ENCODE results near the gene SIAH2.

The SIAH2 gene

GRCh38 chr3:150744919-150745211, 18.1 kb downstream of the SIAH2 start:
- Histone ChIP-seq H3K4me2 (ENCODE audit: low read length) (no peak overlapping the region), H3K27me3 (ENCODE audit: control insufficient read depth, insufficient read depth, low read length) (no peaks in the 10 kb centered on the region), H3K36me3 (ENCODE audit: control insufficient read depth, insufficient read depth, low read length) (no peaks in the 10 kb centered on the region), H3K4me1 (peaks cover 19% of the 10 kb centered on the region), H2AFZ (no peak overlapping the region), H3K79me2 (peaks cover 31% of the 10 kb centered on the region), H3K9me3 (ENCODE audit: control insufficient read depth, low read length) (no peaks in the 10 kb centered on the region), H3K4me3 (ENCODE audit: low read depth, low read length) (no peak overlapping the region), H3K27ac (no peak overlapping the region), H3K9ac (no peak overlapping the region)
- no peak for TF ChIP-seq CTCF (IDR thresholded peaks at IDR 0.05)

- Histone ChIP-seq H3K9me3 (ENCODE audit: control insufficient read depth, low read length) (no peaks in the 10 kb centered on the region), H3K27ac (no peak overlapping the region), H2AFZ (no peak overlapping the region), H3K4me3 (ENCODE audit: low read depth, low read length) (no peak overlapping the region), H3K4me1 (peaks cover 19% of the 10 kb centered on the region), H3K27me3 (ENCODE audit: control insufficient read depth, insufficient read depth, low read length) (no peaks in the 10 kb centered on the region), H3K4me2 (ENCODE audit: low read length) (no peak overlapping the region), H3K79me2 (peaks cover 30% of the 10 kb centered on the region), H3K36me3 (ENCODE audit: control insufficient read depth, insufficient read depth, low read length) (no peaks in the 10 kb centered on the region), H3K9ac (no peak overlapping the region)
- TF ChIP-seq CTCF (IDR thresholded peaks at IDR 0.05) = no peak
These were observed 18.7 kb downstream of the SIAH2 start for GRCh38 chr3:150744041-150744918.

- peak overlapping the region; percentile 27 for H3K27ac ChIP-seq
- H3K27me3 ChIP-seq (ENCODE audit: control insufficient read depth, insufficient read depth, low read length) = no peaks in the 10 kb centered on the region
- no peak overlapping the region for H3K4me3 ChIP-seq (ENCODE audit: low read depth, low read length)
- H3K4me1 ChIP-seq = peaks cover 16% of the 10 kb centered on the region
- TF ChIP-seq CTCF (IDR thresholded peaks at IDR 0.05) = no peak
- peaks cover 23% of the 10 kb centered on the region for H3K79me2 ChIP-seq
- no peaks in the 10 kb centered on the region for H3K36me3 ChIP-seq (ENCODE audit: control insufficient read depth, insufficient read depth, low read length)
- no peak overlapping the region for H3K9ac ChIP-seq
- no peak overlapping the region for H3K4me2 ChIP-seq (ENCODE audit: low read length)
- no peak overlapping the region for H2AFZ ChIP-seq
- H3K9me3 ChIP-seq (ENCODE audit: control insufficient read depth, low read length) = no peaks in the 10 kb centered on the region
These were observed 19.5 kb downstream of the SIAH2 start for GRCh38 chr3:150743508-150743907.

- Histone ChIP-seq H3K9me3 (ENCODE audit: control insufficient read depth, low read length) (no peaks in the 10 kb centered on the region), H3K4me2 (ENCODE audit: low read length) (no peak overlapping the region), H3K4me3 (ENCODE audit: low read depth, low read length) (no peak overlapping the region), H2AFZ (no peak overlapping the region), H3K4me1 (peaks cover 18% of the 10 kb centered on the region), H3K27ac (no peak overlapping the region), H3K79me2 (peaks cover 20% of the 10 kb centered on the region), H3K27me3 (ENCODE audit: control insufficient read depth, insufficient read depth, low read length) (no peaks in the 10 kb centered on the region), H3K36me3 (ENCODE audit: control insufficient read depth, insufficient read depth, low read length) (no peaks in the 10 kb centered on the region), H3K9ac (no peak overlapping the region)
- no peak for TF ChIP-seq CTCF (IDR thresholded peaks at IDR 0.05)
These were observed 20.3 kb downstream of the SIAH2 start for GRCh38 chr3:150742679-150743078.

- Histone ChIP-seq H3K4me1 (peaks cover 22% of the 10 kb centered on the region), H3K36me3 (ENCODE audit: control insufficient read depth, insufficient read depth, low read length) (no peaks in the 10 kb centered on the region), H3K27ac (no peak overlapping the region), H3K27me3 (ENCODE audit: control insufficient read depth, insufficient read depth, low read length) (no peaks in the 10 kb centered on the region), H3K4me3 (ENCODE audit: low read depth, low read length) (no peak overlapping the region), H2AFZ (no peak overlapping the region), H3K9me3 (ENCODE audit: control insufficient read depth, low read length) (no peaks in the 10 kb centered on the region), H3K4me2 (ENCODE audit: low read length) (no peak overlapping the region), H3K9ac (no peak overlapping the region), H3K79me2 (peaks cover 15% of the 10 kb centered on the region)
- TF ChIP-seq CTCF (IDR thresholded peaks at IDR 0.05) = no peak
These were observed 20.8 kb downstream of the SIAH2 start for GRCh38 chr3:150742141-150742523.
